Measurements from ENCODE around the gene SFXN5.

Gene SFXN5

GRCh38 chr2:72897785-72898584, 173.5 kb downstream of the SFXN5 start:
- no peak for DNase-seq (ENCODE audit: low read depth)

- DNase-seq (ENCODE audit: low read depth), result no peak
Observed at GRCh38 chr2:72896446-72896845, 175.1 kb downstream of the SFXN5 start.

- no peak for DNase-seq (ENCODE audit: low read depth)
Observed at GRCh38 chr2:72895759-72896281, 175.7 kb downstream of the SFXN5 start.

- DNase-seq (ENCODE audit: low read depth), result no peak
Observed at GRCh38 chr2:72895154-72895553, 176.4 kb downstream of the SFXN5 start.

GRCh38 chr2:72894514-72894913, 177.0 kb downstream of the SFXN5 start:
- DNase-seq (ENCODE audit: low read depth), result no peak

- DNase-seq (ENCODE audit: low read depth), result no peak
Observed at GRCh38 chr2:72893594-72894319, 177.8 kb downstream of the SFXN5 start.

- DNase-seq (ENCODE audit: low read depth), result peak; percentile 32
Observed at GRCh38 chr2:72892506-72893173, 178.9 kb downstream of the SFXN5 start.
